Fibroblast of lung (primary cell): ENCODE data around the gene WNT5B. TPM values are rescaled to one million over a fixed set of nuclear protein-coding genes. Genes with fewer than 3 reads are reported as not detected.

Experiments used
- DNase-seq, 2 donors: peaks; one replicate each; pipeline versions ENCODE4 v3.0.0 to v3.0.0-alpha.2; 2010; ENCODE audit warnings: low read depth in 2 of 2
- H2AFZ ChIP-seq: 2 replicates; pipeline ENCODE4 v1.5.1; 2012; ENCODE audit warnings: low read length, control low read depth, inconsistent platforms
- H3K27ac ChIP-seq: 2 replicates; pipeline ENCODE4 v1.5.1; 2011; ENCODE audit warnings: low read length, control low read depth; ENCODE audit not compliant: insufficient read depth
- H3K27me3 ChIP-seq: 2 replicates; pipeline ENCODE4 v1.5.1; 2011; ENCODE audit warnings: mild to moderate bottlenecking, low read length; ENCODE audit not compliant: control insufficient read depth, insufficient read depth
- H3K36me3 ChIP-seq: 2 replicates; pipeline ENCODE4 v1.5.1; 2011; ENCODE audit warnings: low read length; ENCODE audit not compliant: control insufficient read depth, insufficient read depth
- H3K4me1 ChIP-seq: 2 replicates; pipeline ENCODE4 v1.5.1; 2011; ENCODE audit warnings: low read length; ENCODE audit not compliant: control insufficient read depth, insufficient read depth; ENCODE audit errors: extremely low read depth
- H3K4me2 ChIP-seq: 2 replicates; pipeline ENCODE4 v1.5.1; 2011; ENCODE audit warnings: low read length, control low read depth; ENCODE audit not compliant: insufficient read depth; ENCODE audit errors: extremely low read depth
- H3K4me3 ChIP-seq, 4 experiments: fragments of 200-600 bp in 1 of 4; sonication (generic) in 1 of 4; replicated peaks in 1 of 4; 2 replicates each; pipeline ENCODE4 v1.5.1; 2011 to 2016; ENCODE audit warnings: low read length in 4 of 4, low read depth in 3 of 4, mild to moderate bottlenecking in 3 of 4, control low read depth in 2 of 4, inconsistent platforms in 1 of 4, mixed read lengths in 1 of 4; ENCODE audit not compliant: insufficient read depth in 1 of 4; ENCODE audit errors: control extremely low read depth in 1 of 4
- H3K79me2 ChIP-seq: 2 replicates; pipeline ENCODE4 v1.5.1; 2012; ENCODE audit warnings: mild to moderate bottlenecking, low read length, inconsistent platforms; ENCODE audit not compliant: control insufficient read depth, insufficient read depth
- H3K9ac ChIP-seq: 2 replicates; pipeline ENCODE4 v1.5.1; 2011; ENCODE audit warnings: mild to moderate bottlenecking, low read length, control low read depth; ENCODE audit not compliant: insufficient read depth
- H3K9me3 ChIP-seq: 2 replicates; pipeline ENCODE4 v1.5.1; 2012; ENCODE audit warnings: low read depth, low read length; ENCODE audit not compliant: control insufficient read depth, insufficient read depth
- H4K20me1 ChIP-seq: 2 replicates; pipeline ENCODE4 v1.5.1; 2011; ENCODE audit warnings: low read length; ENCODE audit not compliant: control insufficient read depth, insufficient read depth; ENCODE audit errors: extremely low read depth
- CTCF ChIP-seq, 2 donors: IDR thresholded peaks in 1 of 2; conservative IDR thresholded peaks in 1 of 2; 1 replicate in 1 of 2; 2 replicates in 1 of 2; pipeline ENCODE4 v1.5.1; 2011 to 2012; ENCODE audit warnings: low read length in 2 of 2, control low read depth in 1 of 2, inconsistent platforms in 1 of 2, low read depth in 1 of 2, mild to moderate bottlenecking in 1 of 2
- EZH2 ChIP-seq: IDR thresholded peaks from 2 replicates; pipeline ENCODE4 v1.5.1; 2012; ENCODE audit warnings: low read length, control low read depth, mild to moderate bottlenecking; ENCODE audit errors: missing control alignments
- polyA plus RNA-seq, 2 donors: library from polyadenylated mRNA; depleted of rRNA in 1 of 2; stranded (reverse) in 1 of 2; unstranded in 1 of 2; fragments of >200 nt; gene quantifications; 2 replicates each; pipeline ENCODE4 v1.2.1, GENCODE V29; 2011 to 2012; ENCODE audit warnings: missing spikeins in 1 of 2
- total RNA-seq: library from RNA; depleted of rRNA; stranded (reverse); fragments of >200 nt; gene quantifications from 2 replicates; pipeline ENCODE4 v1.2.1, GENCODE V29; 2014

WNT5B gene
- total and polyA plus RNA-seq, 2 donors (not counting 1 experiment from before 2014, with no cell fraction given) = 46.9 to 105 TPM

- Histone ChIP-seq H3K27ac (no peak overlapping the region), H3K27me3 (no peaks in the 10 kb centered on the region), H4K20me1 (no peaks in the 10 kb centered on the region), H3K4me3 (no peak overlapping the region), H3K9me3 (no peaks in the 10 kb centered on the region), H3K79me2 (no peaks in the 10 kb centered on the region), H3K9ac (no peak overlapping the region), H3K4me1 (no peaks in the 10 kb centered on the region), H2AFZ (peak overlapping the region; percentile 23), H3K36me3 (no peaks in the 10 kb centered on the region), H3K4me2 (no peak overlapping the region)
- no peak for TF ChIP-seq EZH2
- DNase-seq = no peak
These were observed 37.7 kb downstream of the WNT5B start for GRCh38 chr12:1666685-1667162.

GRCh38 chr12:1668833-1669543 lies 40.0 kb downstream of the WNT5B start:
- Histone ChIP-seq H2AFZ (no peak overlapping the region), H3K79me2 (no peaks in the 10 kb centered on the region), H3K4me3 (no peak overlapping the region), H3K27ac (no peak overlapping the region), H3K9me3 (no peaks in the 10 kb centered on the region), H3K36me3 (no peaks in the 10 kb centered on the region), H3K9ac (no peak overlapping the region), H4K20me1 (no peaks in the 10 kb centered on the region), H3K4me2 (no peak overlapping the region), H3K4me1 (no peaks in the 10 kb centered on the region), H3K27me3 (no peaks in the 10 kb centered on the region)
- DNase-seq = peak in 1 of 2 donors; percentile 76
- TF ChIP-seq CTCF (conservative IDR thresholded peaks at IDR 0.05 in 1 of 2, IDR thresholded peaks at IDR 0.05 in 1 of 2; ENCODE audit: low read depth in 1 of 2, low read length in 2 of 2) (no peak), EZH2 (no peak)

GRCh38 chr12:1670358-1671268 lies 41.6 kb downstream of the WNT5B start:
- Histone ChIP-seq H3K9me3 (no peaks in the 10 kb centered on the region), H3K4me2 (no peak overlapping the region), H2AFZ (no peak overlapping the region), H3K9ac (no peak overlapping the region), H4K20me1 (no peaks in the 10 kb centered on the region), H3K4me1 (no peaks in the 10 kb centered on the region), H3K27ac (no peak overlapping the region), H3K27me3 (no peaks in the 10 kb centered on the region), H3K79me2 (no peaks in the 10 kb centered on the region), H3K36me3 (no peaks in the 10 kb centered on the region), H3K4me3 (no peak overlapping the region)
- TF ChIP-seq CTCF (conservative IDR thresholded peaks at IDR 0.05 in 1 of 2, IDR thresholded peaks at IDR 0.05 in 1 of 2; ENCODE audit: low read depth in 1 of 2, low read length in 2 of 2) (no peak), EZH2 (no peak)
- no peak for DNase-seq
